ENCODE results near the gene ZBTB7C. TPM values are rescaled to one million over a fixed set of nuclear protein-coding genes. Genes with fewer than 3 reads are reported as not detected.

Gene ZBTB7C
- total and polyA plus RNA-seq, 2 of the 8 experiments (the other 6 are each of a cell fraction or from before 2014, with no cell fraction given), result 0.15 to 0.45 TPM

GRCh38 chr18:48455555-48456478, 46.6 kb upstream of the ZBTB7C start:
- H2BK15ac ChIP-seq (ENCODE audit: low read length), result no peak overlapping the region
- no peak overlapping the region for H3K23ac ChIP-seq (ENCODE audit: insufficient read length)
- no peaks in the 10 kb centered on the region for H3K79me2 ChIP-seq (ENCODE audit: control insufficient read depth in 1 of 2, insufficient read depth in 2 of 2, low read length in 2 of 2)
- ChIA-PET CTCF (ENCODE audit: partially characterized antibody) (interaction anchor here (0.6 to 6.4 kb wide), 13 partner anchors 9 to 432 kb away, joined by 3 to 57 read pairs (median 4); no protein-coding TSS in a partner anchor), POLR2A (ENCODE audit: partially characterized antibody) (no interaction called here)
- WGBS, 2 experiments (ENCODE audit: extremely low coverage in 1 of 2, insufficient coverage in 1 of 2, insufficient read length in 1 of 2, insufficient replicate concordance in 2 of 2, low coverage in 1 of 2, low lambda C conversion rate in 2 of 2, missing lambda C conversion rate in 1 of 2), result 87% methylated on average over 10 of the region's 13 CpGs; no CpG with 5 or more reads in 1 of the 2 experiments
- no peak overlapping the region for H2AK5ac ChIP-seq (ENCODE audit: low read depth, low read length)
- H3K4me3 ChIP-seq (ENCODE audit: extremely low read depth in 1 of 4, insufficient read depth in 2 of 4, low read depth in 3 of 4, low read length in 4 of 4), result no peak overlapping the region
- no peak overlapping the region for H2BK5ac ChIP-seq (ENCODE audit: low read depth, low read length)
- H3K4me1 ChIP-seq (replicated peaks in 1 of 4; ENCODE audit: control insufficient read depth in 3 of 4, insufficient read depth in 4 of 4, low read length in 3 of 4), result no peaks in the 10 kb centered on the region; a peak in 1 of 7 replicates
- no peak overlapping the region for H2BK20ac ChIP-seq (ENCODE audit: low read length)
- H3K9me3 ChIP-seq (ENCODE audit: insufficient read depth in 2 of 2, low read depth in 1 of 2, low read length in 1 of 2), result no peaks in the 10 kb centered on the region
- H4K20me1 ChIP-seq (replicated peaks in 1 of 2; ENCODE audit: control insufficient read depth in 1 of 2, insufficient read depth in 2 of 2, low read length in 2 of 2), result no peaks in the 10 kb centered on the region
- H3K79me1 ChIP-seq (ENCODE audit: low read depth, low read length), result no peaks in the 10 kb centered on the region
- H2AFZ ChIP-seq (ENCODE audit: low read length), result no peak overlapping the region; the same call in 1 of the 2 replicates
- no peak overlapping the region for H3K27ac ChIP-seq (ENCODE audit: low read depth, low read length)
- H4K8ac ChIP-seq (ENCODE audit: extremely low read depth, insufficient read depth, low read length), result no peak overlapping the region; the same call in 1 of the 2 replicates
- H4K5ac ChIP-seq (ENCODE audit: insufficient read length, low read depth, low read length), result no peak overlapping the region
- no peak for FAIRE-seq
- no peak overlapping the region for H3K4ac ChIP-seq (replicated peaks; ENCODE audit: insufficient read length, low read depth, low read length)
- no peak overlapping the region for H3K4me2 ChIP-seq (ENCODE audit: insufficient read depth in 1 of 2, low read depth in 2 of 2, low read length in 2 of 2)
- TF ChIP-seq ASH2L (IDR thresholded peaks at IDR 0.05; ENCODE audit: low read length), result no peak
- no peak for TF ChIP-seq POLR2A (IDR thresholded peaks at IDR 0.05; ENCODE audit: control extremely low read depth in 1 of 2, low read depth in 2 of 2, low read length in 2 of 2)
- TF ChIP-seq JUND (IDR thresholded peaks at IDR 0.05; ENCODE audit: low read length), result peak; percentile 48; the same call in 1 of the 2 replicates
- no peak for TF ChIP-seq ZNF274 (IDR thresholded peaks at IDR 0.05; ENCODE audit: borderline replicate concordance, extremely low read depth, low read length)
- H3K9ac ChIP-seq (replicated peaks in 1 of 4; ENCODE audit: extremely low read depth in 1 of 4, low read depth in 3 of 4, low read length in 3 of 4), result no peak overlapping the region
- H3K36me3 ChIP-seq (ENCODE audit: control insufficient read depth in 2 of 4, insufficient read depth in 4 of 4, low read length in 3 of 4), result no peaks in the 10 kb centered on the region
- no peak overlapping the region for H3K56ac ChIP-seq (replicated peaks; ENCODE audit: insufficient read length, low read depth, low read length)
- H3K18ac ChIP-seq (ENCODE audit: extremely low read depth, low read length), result no peak overlapping the region
- H3K27me3 ChIP-seq (replicated peaks in 1 of 4; ENCODE audit: control insufficient read depth in 3 of 4, extremely low read depth in 1 of 4, insufficient read depth in 3 of 4, low read length in 3 of 4), result no peaks in the 10 kb centered on the region
- no peaks in the 10 kb centered on the region for H3K23me2 ChIP-seq (ENCODE audit: low read depth, low read length)
- no peak overlapping the region for H2BK120ac ChIP-seq (replicated peaks; ENCODE audit: low read depth, low read length)
- no peak overlapping the region for H2BK12ac ChIP-seq (ENCODE audit: low read depth, low read length)
- no peak overlapping the region for H4K91ac ChIP-seq (replicated peaks; ENCODE audit: insufficient read length, low read length)
- DNase-seq (ENCODE audit: low read depth in 1 of 2, low spot score in 2 of 2), result no peak
- no peak overlapping the region for H3K14ac ChIP-seq (ENCODE audit: insufficient read length)
